Measurements from ENCODE around the gene GALNT13. TPM values are rescaled to one million over a fixed set of nuclear protein-coding genes. Genes with fewer than 3 reads are reported as not detected.

The GALNT13 gene
- total and polyA plus RNA-seq, 2 of the 13 experiments (the other 11 are each of a cell fraction or from before 2014, with no cell fraction given), result 1.3 to 5.0 TPM

DNA sequence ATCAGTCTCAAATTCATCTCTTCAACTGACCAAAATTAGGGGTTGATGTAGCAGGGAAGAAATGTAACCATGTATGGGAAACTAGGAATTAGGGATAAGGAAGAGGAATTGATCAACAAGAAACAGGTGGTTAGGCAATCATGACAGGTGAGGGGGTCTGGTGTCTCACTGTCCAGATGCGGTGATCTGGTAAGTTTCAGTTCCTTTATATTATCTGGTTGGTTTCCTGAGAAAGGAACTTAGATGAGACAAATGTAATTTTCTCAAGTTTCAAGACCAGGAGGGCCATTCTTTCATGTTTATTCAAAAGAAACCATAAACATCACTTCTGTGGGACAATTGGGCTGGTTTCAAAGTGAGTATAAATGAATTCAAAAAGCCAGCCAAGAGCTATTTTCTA is 520.5 kb downstream of the GALNT13 start:
- H2AFZ ChIP-seq (ENCODE audit: low read length), result no peak overlapping the region
- TF ChIP-seq, protein P1, sequence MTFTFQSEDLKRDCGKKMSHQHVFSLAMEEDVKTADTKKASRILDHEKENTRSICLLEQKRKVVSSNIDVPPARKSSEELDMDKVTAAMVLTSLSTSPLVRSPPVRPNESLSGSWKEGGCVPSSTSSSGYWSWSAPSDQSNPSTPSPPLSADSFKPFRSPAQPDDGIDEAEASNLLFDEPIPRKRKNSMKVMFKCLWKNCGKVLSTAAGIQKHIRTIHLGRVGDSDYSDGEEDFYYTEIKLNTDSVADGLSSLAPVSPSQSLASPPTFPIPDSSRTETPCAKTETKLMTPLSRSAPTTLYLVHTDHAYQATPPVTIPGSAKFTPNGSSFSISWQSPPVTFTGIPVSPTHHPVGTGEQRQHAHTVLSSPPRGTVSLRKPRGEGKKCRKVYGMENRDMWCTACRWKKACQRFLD (CRISPR knock-in tag; IDR thresholded peaks at IDR 0.05; ENCODE audit: borderline replicate concordance), result no peak
- TF ChIP-seq GZF1 (CRISPR knock-in tag; IDR thresholded peaks at IDR 0.05) (no peak), ADNP (CRISPR knock-in tag; IDR thresholded peaks at IDR 0.05) (no peak), SAFB2 (CRISPR knock-in tag; IDR thresholded peaks at IDR 0.05; ENCODE audit: borderline replicate concordance, low read depth) (no peak)
- TF ChIP-seq, protein P2, sequence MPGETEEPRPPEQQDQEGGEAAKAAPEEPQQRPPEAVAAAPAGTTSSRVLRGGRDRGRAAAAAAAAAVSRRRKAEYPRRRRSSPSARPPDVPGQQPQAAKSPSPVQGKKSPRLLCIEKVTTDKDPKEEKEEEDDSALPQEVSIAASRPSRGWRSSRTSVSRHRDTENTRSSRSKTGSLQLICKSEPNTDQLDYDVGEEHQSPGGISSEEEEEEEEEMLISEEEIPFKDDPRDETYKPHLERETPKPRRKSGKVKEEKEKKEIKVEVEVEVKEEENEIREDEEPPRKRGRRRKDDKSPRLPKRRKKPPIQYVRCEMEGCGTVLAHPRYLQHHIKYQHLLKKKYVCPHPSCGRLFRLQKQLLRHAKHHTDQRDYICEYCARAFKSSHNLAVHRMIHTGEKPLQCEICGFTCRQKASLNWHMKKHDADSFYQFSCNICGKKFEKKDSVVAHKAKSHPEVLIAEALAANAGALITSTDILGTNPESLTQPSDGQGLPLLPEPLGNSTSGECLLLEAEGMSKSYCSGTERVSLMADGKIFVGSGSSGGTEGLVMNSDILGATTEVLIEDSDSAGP (CRISPR knock-in tag; IDR thresholded peaks at IDR 0.05; ENCODE audit: borderline replicate concordance), result no peak
- TF ChIP-seq, protein P3, sequence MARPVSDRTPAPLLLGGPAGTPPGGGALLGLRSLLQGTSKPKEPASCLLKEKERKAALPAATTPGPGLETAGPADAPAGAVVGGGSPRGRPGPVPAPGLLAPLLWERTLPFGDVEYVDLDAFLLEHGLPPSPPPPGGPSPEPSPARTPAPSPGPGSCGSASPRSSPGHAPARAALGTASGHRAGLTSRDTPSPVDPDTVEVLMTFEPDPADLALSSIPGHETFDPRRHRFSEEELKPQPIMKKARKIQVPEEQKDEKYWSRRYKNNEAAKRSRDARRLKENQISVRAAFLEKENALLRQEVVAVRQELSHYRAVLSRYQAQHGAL (CRISPR knock-in tag; IDR thresholded peaks at IDR 0.05; ENCODE audit: not compliant biosample characterization), result no peak
- peaks cover 11% of the 10 kb centered on the region for H3K4me1 ChIP-seq (ENCODE audit: insufficient read depth, low read length)
- intact Hi-C loops (cut with micrococcal nuclease; ENCODE audit: unreplicated experiment), result no loop called here
- H3K9ac ChIP-seq (ENCODE audit: insufficient read depth, low read depth, low read length), result no peak overlapping the region
- H3K9me3 ChIP-seq (ENCODE audit: low read length), result no peaks in the 10 kb centered on the region
- ATAC-seq (no peak), DNase-seq (ENCODE audit: low spot score) (no peak), FAIRE-seq (no peak)
- H3K79me2 ChIP-seq (ENCODE audit: insufficient read depth, low read length), result no peaks in the 10 kb centered on the region
- CTCF ChIA-PET (ENCODE audit: low intra/inter-chr PET ratio, low total read pairs), result no interaction called here
- no peaks in the 10 kb centered on the region for H4K20me1 ChIP-seq (ENCODE audit: insufficient read depth, low read length)
- POLR2A ChIA-PET, result no interaction called here
- H3K4me2 ChIP-seq (ENCODE audit: low read depth, low read length), result no peak overlapping the region
- no TSS peak for BruUV-seq (replicated peaks)
- H3K27ac ChIP-seq (ENCODE audit: extremely low read length, insufficient read depth, low read length), result no peak overlapping the region
- WGBS (ENCODE audit: low lambda C conversion rate), result 3% methylated on average over 1 of the region's 1 CpG
- H3K4me3 ChIP-seq (replicated peaks in 1 of 3; ENCODE audit: insufficient read depth in 1 of 3, low read depth in 2 of 3, low read length in 3 of 3), result no peak overlapping the region
- no peaks in the 10 kb centered on the region for H3K36me3 ChIP-seq (replicated peaks in 1 of 2; ENCODE audit: control insufficient read depth in 1 of 2, insufficient read depth in 2 of 2, low read length in 2 of 2)
- H3K27me3 ChIP-seq (ENCODE audit: control insufficient read depth in 1 of 2, insufficient read depth in 2 of 2, low read length in 2 of 2), result no peaks in the 10 kb centered on the region
- in situ Hi-C loops (cut with HindIII; ENCODE audit: extremely low pct_ligation_motif_present, low pct_unique_long_range_greater_than_20kb), result loop anchor here (25.0 kb wide), 1 partner anchor 1230 kb away; no protein-coding TSS in a partner anchor
